HAP-1 (cell line): Measurements from ENCODE around the gene SH3BGRL.
"Not testable (repeated sequence)": the region's sequence is repeated elsewhere in the genome, so short reads cannot be mapped to it uniquely, and the experiment has no call there.

Source experiments
- DNase-seq, 2 experiments: peaks; one replicate each; pipeline ENCODE4 v3.0.0-alpha.2; 2016 to 2020; ENCODE audit warnings: low spot score in 2 of 2
- H3K27me3 ChIP-seq: fragments of 250-450 bp; sonication (Bioruptor Pico); 2 replicates; pipeline ENCODE4 v1.5.1; 2020; ENCODE audit warnings: low read depth, mild to moderate bottlenecking, moderate library complexity
- H3K36me3 ChIP-seq: fragments of 250-450 bp; sonication (Bioruptor Pico); replicated peaks from 2 replicates; pipeline ENCODE4 v1.5.1; 2020; ENCODE audit warnings: mild to moderate bottlenecking
- H3K4me1 ChIP-seq: fragments of 250-450 bp; sonication (Bioruptor Pico); 2 replicates; pipeline ENCODE4 v1.5.1; 2020; ENCODE audit warnings: mild to moderate bottlenecking
- H3K4me3 ChIP-seq: fragments of 250-450 bp; sonication (Bioruptor Pico); 2 replicates; pipeline ENCODE4 v1.5.1; 2020; ENCODE audit warnings: mild to moderate bottlenecking, moderate library complexity
- H3K9me3 ChIP-seq: fragments of 250-450 bp; sonication (Bioruptor Pico); 2 replicates; pipeline ENCODE4 v1.5.1; 2020; ENCODE audit warnings: mild to moderate bottlenecking, moderate library complexity
- in situ Hi-C: fragments of 300-500 bp; cut with MboI; formaldehyde crosslinking; loops from 3 replicates; pipeline ENCODE4 v1.14.3; 2020; ENCODE audit warnings: low sequenced_read_pairs, inconsistent platforms, mixed read lengths

SH3BGRL gene

DNA sequence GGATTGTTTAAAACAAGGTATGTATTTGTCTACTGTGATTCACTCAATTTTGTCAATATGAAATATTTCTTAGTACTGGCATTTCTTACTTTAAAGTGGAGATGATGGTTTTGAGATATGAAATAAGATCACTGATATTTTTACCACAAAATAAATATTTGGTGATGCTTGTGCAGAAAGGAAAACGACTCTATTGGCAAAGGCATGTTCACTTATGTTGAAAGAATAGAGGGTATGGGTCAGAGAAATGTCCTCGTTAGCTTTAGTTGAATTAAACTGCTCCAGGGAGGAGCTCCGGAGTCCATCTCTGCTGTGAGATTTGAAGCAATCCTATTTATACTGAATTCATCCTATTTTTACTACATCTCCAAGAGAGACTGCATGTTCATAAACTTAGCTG lies 84.2 kb downstream of the SH3BGRL start:
- Histone ChIP-seq H3K4me3 (no peak overlapping the region), H3K4me1 (no peaks in the 10 kb centered on the region), H3K27me3 (no peaks in the 10 kb centered on the region), H3K36me3 (no peaks in the 10 kb centered on the region), H3K9me3 (no peaks in the 10 kb centered on the region)
- in situ Hi-C loops: no loop called here
- no peak for DNase-seq

DNA sequence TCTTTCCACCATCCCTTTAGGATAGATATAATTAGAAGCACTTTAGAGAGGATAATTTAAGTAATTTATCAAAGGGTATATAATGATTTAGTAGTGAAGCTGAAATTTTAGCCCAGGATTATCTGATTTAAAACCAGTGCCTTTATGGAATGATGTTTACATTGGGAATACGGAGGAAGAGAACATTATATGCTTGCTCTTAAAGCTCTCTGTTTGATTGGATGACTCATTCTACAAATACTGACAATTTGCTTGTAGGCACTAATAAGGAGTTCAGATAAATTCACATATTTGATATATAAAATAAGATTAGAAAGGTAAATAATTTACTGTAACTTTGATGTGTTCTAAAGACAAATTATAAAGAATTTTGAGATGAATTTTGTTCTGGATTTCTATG lies 84.7 kb downstream of the SH3BGRL start:
- in situ Hi-C loops: no loop called here
- Histone ChIP-seq H3K4me3 (no peak overlapping the region), H3K27me3 (no peaks in the 10 kb centered on the region), H3K4me1 (no peaks in the 10 kb centered on the region), H3K36me3 (no peaks in the 10 kb centered on the region), H3K9me3 (no peaks in the 10 kb centered on the region; the same call in 1 of the 2 replicates)
- no peak for DNase-seq

DNA sequence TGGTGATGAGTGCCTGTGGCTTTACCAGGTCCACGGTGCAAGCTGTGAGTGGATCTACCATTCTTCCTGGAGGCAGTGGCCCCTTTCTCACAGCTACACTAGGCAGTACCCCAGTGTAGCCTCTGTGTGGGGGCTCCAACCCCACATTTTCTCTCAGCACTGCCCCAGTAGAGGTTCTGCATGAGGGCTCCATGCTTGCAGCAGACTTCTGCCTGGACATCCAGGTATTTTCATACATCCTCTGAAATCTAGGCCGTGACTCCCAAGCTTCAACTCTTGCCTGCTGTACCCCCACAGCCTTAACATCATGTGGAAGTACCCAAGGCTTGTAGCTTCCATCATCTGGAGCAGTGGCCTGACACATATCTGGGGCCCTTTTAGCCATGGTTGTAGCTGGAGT lies 90.1 kb downstream of the SH3BGRL start:
- no peaks in the 10 kb centered on the region for H3K27me3 ChIP-seq
- no peak overlapping the region for H3K4me3 ChIP-seq
- H3K36me3 ChIP-seq: no peaks in the 10 kb centered on the region
- H3K9me3 ChIP-seq: peaks cover 18% of the 10 kb centered on the region
- in situ Hi-C loops: no loop called here
- no peaks in the 10 kb centered on the region for H3K4me1 ChIP-seq
- DNase-seq: no peak

DNA sequence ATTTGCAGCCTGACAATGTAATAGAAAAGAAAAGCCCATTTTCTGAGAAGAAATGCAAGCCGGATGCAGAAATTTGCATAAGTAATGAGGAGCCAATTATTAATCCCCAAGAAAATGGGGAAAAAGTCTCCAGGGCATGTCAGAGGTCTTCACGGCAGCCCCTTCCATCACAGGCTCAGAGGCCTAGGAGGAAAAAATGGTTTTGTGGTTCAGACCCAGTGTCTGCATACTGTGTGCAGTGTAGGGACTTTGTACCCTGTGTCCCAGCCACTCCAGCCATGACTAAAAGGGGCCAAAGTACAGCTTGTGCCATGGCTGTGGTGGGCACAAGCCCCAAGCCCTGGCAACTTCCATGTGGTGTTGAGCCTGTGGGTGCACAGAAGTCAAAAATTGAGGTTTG lies 92.2 kb downstream of the SH3BGRL start:
- H3K4me3 ChIP-seq: no peak overlapping the region
- H3K4me1 ChIP-seq: no peaks in the 10 kb centered on the region
- peaks cover 18% of the 10 kb centered on the region for H3K9me3 ChIP-seq
- no peaks in the 10 kb centered on the region for H3K36me3 ChIP-seq
- in situ Hi-C loops: no loop called here
- H3K27me3 ChIP-seq: no peaks in the 10 kb centered on the region
- DNase-seq: no peak

DNA sequence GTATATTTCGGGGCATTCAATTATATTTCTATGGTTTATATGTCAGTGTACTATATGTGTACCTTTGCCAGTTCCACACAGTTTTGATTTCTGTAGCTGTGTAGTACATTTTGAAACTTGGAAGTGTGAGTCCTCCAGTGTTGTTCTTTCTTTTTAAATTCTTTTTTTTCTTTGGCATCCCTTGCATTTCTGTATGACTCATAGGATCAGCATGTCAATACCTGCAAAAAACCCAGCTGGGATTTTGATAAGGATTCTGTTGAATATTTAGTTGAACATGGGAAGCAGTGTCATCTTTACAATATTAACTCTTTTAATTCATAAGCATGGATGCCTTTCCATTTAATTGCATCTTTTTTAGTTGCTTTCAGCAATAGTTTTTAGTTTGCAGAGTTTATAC lies 100.0 kb downstream of the SH3BGRL start:
- in situ Hi-C loops: no loop called here
- H3K27me3 ChIP-seq: no peaks in the 10 kb centered on the region
- no peak for DNase-seq
- peaks cover 2% of the 10 kb centered on the region; the same call in 1 of the 2 replicates for H3K4me1 ChIP-seq
- no peaks in the 10 kb centered on the region for H3K36me3 ChIP-seq
- no peak overlapping the region for H3K4me3 ChIP-seq
- no peaks in the 10 kb centered on the region for H3K9me3 ChIP-seq

- H3K27me3 ChIP-seq: no peaks in the 10 kb centered on the region
- H3K4me1 ChIP-seq: peaks cover 2% of the 10 kb centered on the region; the same call in 1 of the 2 replicates
- no peaks in the 10 kb centered on the region for H3K9me3 ChIP-seq
- in situ Hi-C loops: no loop called here
- no peaks in the 10 kb centered on the region for H3K36me3 ChIP-seq
- DNase-seq: no peak
- no peak overlapping the region for H3K4me3 ChIP-seq
Observed at GRCh38 chrX:81304563-81304962, 102.7 kb downstream of the SH3BGRL start.

- DNase-seq: no peak
- H3K36me3 ChIP-seq: no peaks in the 10 kb centered on the region
- in situ Hi-C loops: no loop called here
- no peak overlapping the region for H3K4me3 ChIP-seq
- H3K27me3 ChIP-seq: no peaks in the 10 kb centered on the region
- H3K9me3 ChIP-seq: no peaks in the 10 kb centered on the region
- peaks cover 2% of the 10 kb centered on the region; the same call in 1 of the 2 replicates for H3K4me1 ChIP-seq
Observed at GRCh38 chrX:81305240-81305639, 103.3 kb downstream of the SH3BGRL start.

DNA sequence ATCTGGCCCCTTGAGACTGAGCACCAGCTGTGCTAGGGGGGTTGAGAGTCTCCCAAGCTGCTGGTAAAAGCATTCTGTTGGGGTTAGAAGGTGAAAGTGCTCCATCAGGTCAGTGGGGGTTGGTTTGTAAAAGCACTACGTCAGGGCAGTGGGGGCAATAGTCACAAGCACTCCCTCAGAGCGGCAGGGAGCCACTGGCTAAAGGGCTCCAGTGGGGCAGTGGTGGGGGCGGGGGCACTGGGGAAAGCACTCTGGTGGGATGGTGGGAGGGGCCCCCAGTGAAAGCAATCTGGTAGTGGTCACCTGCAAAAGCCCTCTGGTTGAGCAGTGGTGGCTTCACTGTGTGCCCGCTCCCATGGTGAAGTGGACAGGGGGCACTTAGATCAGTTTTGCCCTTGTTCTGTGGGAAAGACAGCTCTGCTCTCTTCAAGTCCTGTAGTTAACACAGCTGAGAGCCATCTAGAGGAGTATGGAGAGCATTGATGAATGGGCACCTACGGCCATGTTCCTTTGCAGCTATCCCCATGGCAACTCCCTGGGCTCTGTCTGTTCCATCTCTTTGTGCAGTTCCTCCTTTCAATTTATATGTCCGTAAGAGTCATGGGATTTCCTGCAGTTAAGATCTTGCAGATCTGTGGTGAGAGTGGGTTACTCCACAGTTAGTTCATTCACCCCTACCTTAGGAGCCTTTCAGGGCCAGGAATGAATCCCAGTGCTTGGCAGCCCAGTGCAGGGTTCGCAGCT lies 106.4 kb downstream of the SH3BGRL start:
- Histone ChIP-seq H3K9me3 (no peaks in the 10 kb centered on the region), H3K27me3 (no peaks in the 10 kb centered on the region), H3K4me3 (no peak overlapping the region), H3K4me1 (no peaks in the 10 kb centered on the region), H3K36me3 (no peaks in the 10 kb centered on the region)
- in situ Hi-C loops: no loop called here
- DNase-seq: no peak

DNA sequence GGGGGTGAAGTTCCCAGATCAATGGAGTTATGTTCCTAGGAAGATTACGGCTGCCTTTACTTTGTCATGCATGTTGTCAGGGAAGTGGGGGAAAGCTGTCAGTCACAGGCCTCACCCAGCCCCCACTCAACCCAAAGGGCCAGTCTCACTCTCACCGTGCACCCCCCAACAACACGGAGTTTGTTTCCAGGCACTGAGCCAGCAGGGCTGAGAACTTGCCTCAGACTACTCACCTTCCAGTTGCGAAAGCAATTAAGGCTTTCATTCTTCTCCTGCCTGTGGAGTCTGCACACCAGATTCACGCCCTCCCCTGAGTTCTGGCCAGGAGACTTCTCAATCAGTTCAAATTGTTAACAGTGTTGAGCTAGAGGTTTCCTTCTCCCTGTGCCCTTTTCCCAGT lies 114.3 kb downstream of the SH3BGRL start:
- in situ Hi-C loops: no loop called here
- no peaks in the 10 kb centered on the region for H3K27me3 ChIP-seq
- H3K4me1 ChIP-seq: peaks cover 4% of the 10 kb centered on the region; the same call in 1 of the 2 replicates
- no peak overlapping the region for H3K4me3 ChIP-seq
- no peaks in the 10 kb centered on the region for H3K9me3 ChIP-seq
- no peak for DNase-seq
- no peaks in the 10 kb centered on the region for H3K36me3 ChIP-seq

- H3K27me3 ChIP-seq, DNase-seq, H3K36me3 ChIP-seq, H3K4me1 ChIP-seq, H3K4me3 ChIP-seq, H3K9me3 ChIP-seq, in situ Hi-C loops: not testable (repeated sequence)
Observed at GRCh38 chrX:81331653-81332052, 129.8 kb downstream of the SH3BGRL start.

DNA sequence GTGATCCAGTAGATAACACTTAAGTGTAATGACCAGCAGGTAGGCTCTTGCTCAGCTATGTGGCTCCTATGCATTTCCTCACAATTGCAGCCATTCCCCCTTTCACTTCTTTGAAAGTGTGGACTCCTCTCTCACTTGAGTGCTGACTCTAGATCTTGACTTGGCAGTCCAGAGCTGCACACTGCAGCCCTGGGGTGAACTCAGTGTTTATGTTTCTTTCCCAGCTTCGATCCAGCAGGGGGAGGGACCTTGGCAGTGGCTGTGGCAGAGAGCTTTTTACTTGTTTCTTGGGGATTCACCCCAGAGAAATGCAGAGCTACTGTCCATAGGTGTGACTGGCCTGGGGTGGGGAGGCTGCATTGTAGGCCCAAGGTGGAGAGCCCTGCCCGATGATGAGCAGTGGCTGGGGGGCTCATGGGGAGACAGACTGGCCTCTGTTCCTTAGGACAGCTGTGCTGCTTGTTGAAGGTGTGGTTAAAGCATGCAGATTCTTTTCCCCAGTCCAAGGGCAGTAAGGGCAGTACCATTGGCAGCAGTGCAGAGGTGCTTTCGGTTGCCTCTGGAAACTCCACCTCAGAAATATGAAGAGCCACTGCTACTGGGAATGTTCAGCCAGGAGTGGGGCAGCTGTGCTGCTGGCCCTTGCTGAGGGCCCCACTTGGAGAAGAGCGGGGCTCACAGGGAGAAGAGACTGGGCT lies 134.7 kb downstream of the SH3BGRL start:
- in situ Hi-C loops: no loop called here

GRCh38 chrX:81337805-81338204 lies 135.9 kb downstream of the SH3BGRL start:
- no peak overlapping the region for H3K4me3 ChIP-seq
- DNase-seq: no peak
- no peaks in the 10 kb centered on the region for H3K27me3 ChIP-seq
- no peaks in the 10 kb centered on the region for H3K4me1 ChIP-seq
- H3K36me3 ChIP-seq: no peaks in the 10 kb centered on the region
- in situ Hi-C loops: no loop called here
- no peaks in the 10 kb centered on the region for H3K9me3 ChIP-seq

More for the DNA sequence above, 134.7 kb downstream of the SH3BGRL start:
- no peak for DNase-seq
- H3K4me1 ChIP-seq: no peaks in the 10 kb centered on the region
- no peak overlapping the region for H3K4me3 ChIP-seq
- H3K36me3 ChIP-seq: no peaks in the 10 kb centered on the region
- H3K9me3 ChIP-seq: no peaks in the 10 kb centered on the region
- H3K27me3 ChIP-seq: no peaks in the 10 kb centered on the region

GRCh38 chrX:81338924-81339323 lies 137.0 kb downstream of the SH3BGRL start:
- Histone ChIP-seq H3K4me3 (no peak overlapping the region), H3K27me3 (no peaks in the 10 kb centered on the region), H3K9me3 (no peaks in the 10 kb centered on the region), H3K36me3 (no peaks in the 10 kb centered on the region), H3K4me1 (no peaks in the 10 kb centered on the region)
- in situ Hi-C loops: no loop called here
- no peak for DNase-seq

- H3K27me3 ChIP-seq, H3K36me3 ChIP-seq, in situ Hi-C loops: not testable (repeated sequence)
Observed at GRCh38 chrX:81345296-81345695, 143.4 kb downstream of the SH3BGRL start.

More at GRCh38 chrX:81345296-81345695, 143.4 kb downstream of the SH3BGRL start:
- DNase-seq, H3K9me3 ChIP-seq, H3K4me1 ChIP-seq, H3K4me3 ChIP-seq: not testable (repeated sequence)
